ENCODE measurements around the gene ZNF268.

DNA sequence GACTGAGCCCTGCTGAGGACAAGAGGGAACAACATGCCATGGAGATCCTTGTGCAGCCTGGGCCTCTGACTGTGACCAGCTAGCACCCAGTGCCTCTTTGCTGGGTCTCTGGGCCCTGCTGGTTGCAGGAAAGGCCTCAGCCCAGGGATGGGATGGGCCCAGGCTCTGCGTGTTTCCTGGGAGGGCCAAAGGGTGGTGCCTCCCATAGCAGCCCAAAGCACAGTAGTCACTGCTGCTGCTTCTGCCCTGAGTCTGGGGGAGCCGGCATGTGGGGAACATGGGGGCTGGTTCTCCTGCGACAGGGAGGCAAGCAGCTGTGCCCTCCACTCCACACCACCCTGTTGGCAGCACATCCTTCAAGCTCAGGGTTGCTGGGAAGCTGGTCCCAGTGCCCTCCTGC, 35.9 kb downstream of the ZNF268 start:
- TF ChIP-seq, protein P1, sequence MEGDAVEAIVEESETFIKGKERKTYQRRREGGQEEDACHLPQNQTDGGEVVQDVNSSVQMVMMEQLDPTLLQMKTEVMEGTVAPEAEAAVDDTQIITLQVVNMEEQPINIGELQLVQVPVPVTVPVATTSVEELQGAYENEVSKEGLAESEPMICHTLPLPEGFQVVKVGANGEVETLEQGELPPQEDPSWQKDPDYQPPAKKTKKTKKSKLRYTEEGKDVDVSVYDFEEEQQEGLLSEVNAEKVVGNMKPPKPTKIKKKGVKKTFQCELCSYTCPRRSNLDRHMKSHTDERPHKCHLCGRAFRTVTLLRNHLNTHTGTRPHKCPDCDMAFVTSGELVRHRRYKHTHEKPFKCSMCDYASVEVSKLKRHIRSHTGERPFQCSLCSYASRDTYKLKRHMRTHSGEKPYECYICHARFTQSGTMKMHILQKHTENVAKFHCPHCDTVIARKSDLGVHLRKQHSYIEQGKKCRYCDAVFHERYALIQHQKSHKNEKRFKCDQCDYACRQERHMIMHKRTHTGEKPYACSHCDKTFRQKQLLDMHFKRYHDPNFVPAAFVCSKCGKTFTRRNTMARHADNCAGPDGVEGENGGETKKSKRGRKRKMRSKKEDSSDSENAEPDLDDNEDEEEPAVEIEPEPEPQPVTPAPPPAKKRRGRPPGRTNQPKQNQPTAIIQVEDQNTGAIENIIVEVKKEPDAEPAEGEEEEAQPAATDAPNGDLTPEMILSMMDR (IDR thresholded peaks at IDR 0.05 in 2 of 3, conservative IDR thresholded peaks at IDR 0.05 in 1 of 3; ENCODE audit: control insufficient read depth in 2 of 3, extremely low read depth in 1 of 3, insufficient read depth in 1 of 3, low read depth in 3 of 3, low read length in 3 of 3): no peak
- TF ChIP-seq, protein P2, sequence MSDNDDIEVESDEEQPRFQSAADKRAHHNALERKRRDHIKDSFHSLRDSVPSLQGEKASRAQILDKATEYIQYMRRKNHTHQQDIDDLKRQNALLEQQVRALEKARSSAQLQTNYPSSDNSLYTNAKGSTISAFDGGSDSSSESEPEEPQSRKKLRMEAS (IDR thresholded peaks at IDR 0.05; ENCODE audit: low read depth, low read length): no peak
- TF ChIP-seq TBL1XR1 (IDR thresholded peaks at IDR 0.05; ENCODE audit: low read depth, low read length) (no peak), POLR2AphosphoS5 (IDR thresholded peaks at IDR 0.05; ENCODE audit: low read length) (no peak), RAD21 (IDR thresholded peaks at IDR 0.05; ENCODE audit: insufficient read depth, low read depth, low read length) (no peak), EZH2 (IDR thresholded peaks at IDR 0.05; ENCODE audit: borderline replicate concordance, control insufficient read depth, low read depth, low read length) (no peak), POLR2AphosphoS2 (IDR thresholded peaks at IDR 0.05; ENCODE audit: low read depth, low read length) (no peak), TAF1 (IDR thresholded peaks at IDR 0.05; ENCODE audit: borderline replicate concordance, low read depth, low read length) (no peak), ZNF217 (IDR thresholded peaks at IDR 0.05) (no peak)
- TF ChIP-seq, protein P3, sequence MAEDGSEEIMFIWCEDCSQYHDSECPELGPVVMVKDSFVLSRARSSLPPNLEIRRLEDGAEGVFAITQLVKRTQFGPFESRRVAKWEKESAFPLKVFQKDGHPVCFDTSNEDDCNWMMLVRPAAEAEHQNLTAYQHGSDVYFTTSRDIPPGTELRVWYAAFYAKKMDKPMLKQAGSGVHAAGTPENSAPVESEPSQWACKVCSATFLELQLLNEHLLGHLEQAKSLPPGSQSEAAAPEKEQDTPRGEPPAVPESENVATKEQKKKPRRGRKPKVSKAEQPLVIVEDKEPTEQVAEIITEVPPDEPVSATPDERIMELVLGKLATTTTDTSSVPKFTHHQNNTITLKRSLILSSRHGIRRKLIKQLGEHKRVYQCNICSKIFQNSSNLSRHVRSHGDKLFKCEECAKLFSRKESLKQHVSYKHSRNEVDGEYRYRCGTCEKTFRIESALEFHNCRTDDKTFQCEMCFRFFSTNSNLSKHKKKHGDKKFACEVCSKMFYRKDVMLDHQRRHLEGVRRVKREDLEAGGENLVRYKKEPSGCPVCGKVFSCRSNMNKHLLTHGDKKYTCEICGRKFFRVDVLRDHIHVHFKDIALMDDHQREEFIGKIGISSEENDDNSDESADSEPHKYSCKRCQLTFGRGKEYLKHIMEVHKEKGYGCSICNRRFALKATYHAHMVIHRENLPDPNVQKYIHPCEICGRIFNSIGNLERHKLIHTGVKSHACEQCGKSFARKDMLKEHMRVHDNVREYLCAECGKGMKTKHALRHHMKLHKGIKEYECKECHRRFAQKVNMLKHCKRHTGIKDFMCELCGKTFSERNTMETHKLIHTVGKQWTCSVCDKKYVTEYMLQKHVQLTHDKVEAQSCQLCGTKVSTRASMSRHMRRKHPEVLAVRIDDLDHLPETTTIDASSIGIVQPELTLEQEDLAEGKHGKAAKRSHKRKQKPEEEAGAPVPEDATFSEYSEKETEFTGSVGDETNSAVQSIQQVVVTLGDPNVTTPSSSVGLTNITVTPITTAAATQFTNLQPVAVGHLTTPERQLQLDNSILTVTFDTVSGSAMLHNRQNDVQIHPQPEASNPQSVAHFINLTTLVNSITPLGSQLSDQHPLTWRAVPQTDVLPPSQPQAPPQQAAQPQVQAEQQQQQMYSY (CRISPR knock-in tag; IDR thresholded peaks at IDR 0.05): no peak

Data from GM12878 (cell line).